Astrocyte of the cerebellum (primary cell): ENCODE measurements around the gene WDR72.

Experiments
- DNase-seq: peaks from one replicate; pipeline ENCODE4 v3.0.0-alpha.2; 2011; ENCODE audit warnings: low read depth
- H3K4me3 ChIP-seq: 2 replicates; pipeline ENCODE4 v1.5.1; 2011; ENCODE audit warnings: mild to moderate bottlenecking, low read depth, low read length, moderate library complexity
- in situ Hi-C: cut with HindIII; loops from 2 replicates; pipeline ENCODE4 v1.10.0; 2017; ENCODE audit warnings: low sequenced_read_pairs
- TF ChIP-seq, protein P1 (sequence below): IDR thresholded peaks from 2 replicates; pipeline ENCODE4 v1.5.1; 2012; ENCODE audit warnings: low read length, low read depth, moderate library complexity, mild to moderate bottlenecking; ENCODE audit errors: missing control alignments

WDR72 gene

DNA sequence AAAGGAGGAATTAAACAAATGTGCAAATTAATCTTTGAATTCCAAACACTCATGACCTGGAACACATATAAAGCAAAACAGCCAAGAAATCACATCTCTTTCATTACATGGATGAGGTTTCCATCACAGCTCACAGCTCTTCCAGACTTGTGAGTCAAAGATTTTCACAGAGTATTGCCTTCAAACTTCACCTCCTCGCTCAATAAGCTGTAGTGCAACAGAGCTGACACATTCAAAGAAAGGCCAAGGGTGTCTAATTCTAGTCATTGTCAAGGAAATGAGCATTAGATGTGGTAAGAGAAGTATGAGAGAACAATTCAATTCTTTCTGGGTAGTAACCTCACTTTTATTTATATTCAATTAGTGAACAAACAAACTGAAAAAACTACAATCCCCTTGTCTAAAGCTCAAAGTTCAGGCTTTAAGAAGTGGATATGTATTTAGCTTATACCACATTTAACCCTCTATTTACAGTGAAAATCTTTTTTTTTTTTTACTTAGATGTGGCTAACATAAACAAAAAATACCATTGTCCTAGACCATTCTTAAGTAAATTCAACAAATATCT lies 11.9 kb downstream of the WDR72 start:
- TF ChIP-seq, protein P1, sequence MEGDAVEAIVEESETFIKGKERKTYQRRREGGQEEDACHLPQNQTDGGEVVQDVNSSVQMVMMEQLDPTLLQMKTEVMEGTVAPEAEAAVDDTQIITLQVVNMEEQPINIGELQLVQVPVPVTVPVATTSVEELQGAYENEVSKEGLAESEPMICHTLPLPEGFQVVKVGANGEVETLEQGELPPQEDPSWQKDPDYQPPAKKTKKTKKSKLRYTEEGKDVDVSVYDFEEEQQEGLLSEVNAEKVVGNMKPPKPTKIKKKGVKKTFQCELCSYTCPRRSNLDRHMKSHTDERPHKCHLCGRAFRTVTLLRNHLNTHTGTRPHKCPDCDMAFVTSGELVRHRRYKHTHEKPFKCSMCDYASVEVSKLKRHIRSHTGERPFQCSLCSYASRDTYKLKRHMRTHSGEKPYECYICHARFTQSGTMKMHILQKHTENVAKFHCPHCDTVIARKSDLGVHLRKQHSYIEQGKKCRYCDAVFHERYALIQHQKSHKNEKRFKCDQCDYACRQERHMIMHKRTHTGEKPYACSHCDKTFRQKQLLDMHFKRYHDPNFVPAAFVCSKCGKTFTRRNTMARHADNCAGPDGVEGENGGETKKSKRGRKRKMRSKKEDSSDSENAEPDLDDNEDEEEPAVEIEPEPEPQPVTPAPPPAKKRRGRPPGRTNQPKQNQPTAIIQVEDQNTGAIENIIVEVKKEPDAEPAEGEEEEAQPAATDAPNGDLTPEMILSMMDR = no peak
- no peak for DNase-seq
- H3K4me3 ChIP-seq = no peak overlapping the region
- in situ Hi-C loops = no loop called here

DNA sequence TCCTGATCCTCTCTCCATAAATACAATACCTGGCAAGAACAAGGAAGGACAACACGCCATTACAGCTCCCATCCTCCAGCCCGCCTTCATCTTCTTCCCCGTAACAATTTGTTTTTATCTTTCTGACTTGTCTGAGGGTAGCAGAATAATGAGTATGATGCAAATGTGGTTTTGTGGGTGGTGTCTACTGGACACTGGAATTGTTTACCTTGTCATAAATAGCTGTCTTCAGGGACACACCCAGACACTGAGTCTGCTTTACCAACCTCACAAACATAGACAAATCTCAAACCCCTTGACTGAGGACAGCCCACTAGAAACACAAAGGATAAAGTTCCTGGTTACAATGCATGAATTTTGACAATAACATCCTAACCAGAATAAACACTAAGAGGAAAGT lies 13.4 kb downstream of the WDR72 start:
- in situ Hi-C loops = no loop called here
- no peak overlapping the region for H3K4me3 ChIP-seq
- TF ChIP-seq, protein P1 = no peak
- DNase-seq = no peak

DNA sequence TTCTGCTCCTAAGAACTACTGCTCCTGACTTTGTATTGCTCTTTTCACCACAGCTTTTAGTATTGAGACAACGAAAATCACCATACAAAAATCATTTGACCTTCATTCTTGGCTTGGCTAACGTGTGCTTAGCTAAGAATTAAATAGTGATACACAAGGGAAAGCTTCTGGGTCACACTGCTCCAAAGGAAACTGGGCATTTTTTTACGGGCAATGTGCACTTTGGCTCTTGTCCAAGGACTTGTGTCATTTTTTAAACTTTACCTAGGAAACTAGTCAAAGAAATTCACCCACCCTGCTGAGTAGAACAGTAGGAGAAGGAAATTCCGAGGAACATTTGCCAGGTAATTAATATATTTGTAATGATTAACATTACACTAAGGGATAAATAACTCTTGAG lies 19.8 kb downstream of the WDR72 start:
- TF ChIP-seq, protein P1 = no peak
- H3K4me3 ChIP-seq = no peak overlapping the region
- in situ Hi-C loops = no loop called here
- DNase-seq = no peak

DNA sequence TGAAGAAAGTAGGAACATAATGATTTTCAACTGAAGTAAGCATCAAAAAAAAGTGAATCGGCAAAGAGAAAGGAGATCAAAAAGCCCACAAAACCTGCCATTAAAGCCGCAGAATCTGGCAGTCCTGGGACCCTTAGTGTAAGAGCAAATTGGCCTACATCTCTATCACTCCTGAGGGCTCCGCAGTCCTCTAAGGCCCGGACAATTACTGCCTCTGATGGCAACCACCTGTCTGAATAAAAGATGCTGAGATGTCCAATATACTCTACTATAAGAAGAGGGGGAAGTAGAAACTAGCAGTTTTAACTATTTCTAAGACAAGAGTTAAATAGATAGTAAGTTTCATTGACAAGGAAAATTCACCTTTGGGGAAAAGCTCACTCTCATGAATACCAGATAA lies 20.3 kb downstream of the WDR72 start:
- H3K4me3 ChIP-seq = no peak overlapping the region
- in situ Hi-C loops = no loop called here
- DNase-seq = no peak
- TF ChIP-seq, protein P1 = no peak

DNA sequence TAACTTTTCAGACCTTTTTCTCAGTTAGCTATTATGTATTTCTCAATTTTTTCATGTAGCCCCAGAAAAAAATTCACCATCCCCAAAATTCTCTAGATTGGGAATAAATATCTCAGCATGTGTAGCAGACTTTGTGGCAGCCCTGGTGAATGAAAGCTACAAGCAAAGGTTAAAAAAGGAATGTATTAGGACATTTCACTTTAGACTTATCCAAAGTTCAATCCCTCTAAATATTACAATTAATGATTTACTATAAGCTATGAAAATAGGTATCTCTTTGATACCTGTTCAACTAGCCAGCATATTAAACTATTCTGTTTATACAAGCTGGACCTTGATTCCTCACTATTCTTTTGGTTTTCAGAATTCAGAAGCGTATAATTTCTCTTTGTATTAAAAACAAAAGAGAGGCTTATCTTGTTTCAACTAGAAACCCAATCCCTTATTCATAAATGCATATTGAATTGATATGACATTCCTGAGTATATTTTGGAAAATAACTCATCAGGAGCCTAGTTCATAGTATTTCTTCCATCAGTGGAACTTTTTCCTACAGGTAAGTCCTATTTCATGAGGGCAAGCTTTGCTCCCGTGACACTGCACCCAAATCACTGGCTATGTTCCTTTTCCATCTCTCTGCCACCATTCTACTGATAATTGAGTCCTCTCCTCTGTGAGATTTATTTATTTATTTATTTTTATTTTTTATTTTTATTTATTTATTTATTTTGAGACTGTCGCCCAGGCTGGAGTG lies 38.0 kb downstream of the WDR72 start:
- in situ Hi-C loops = loop anchor here (25.0 kb wide), 1 partner anchor 934 kb away; the partner anchor contains the start of gene ONECUT1
- no peak overlapping the region for H3K4me3 ChIP-seq
- TF ChIP-seq, protein P1 = no peak
- no peak for DNase-seq

DNA sequence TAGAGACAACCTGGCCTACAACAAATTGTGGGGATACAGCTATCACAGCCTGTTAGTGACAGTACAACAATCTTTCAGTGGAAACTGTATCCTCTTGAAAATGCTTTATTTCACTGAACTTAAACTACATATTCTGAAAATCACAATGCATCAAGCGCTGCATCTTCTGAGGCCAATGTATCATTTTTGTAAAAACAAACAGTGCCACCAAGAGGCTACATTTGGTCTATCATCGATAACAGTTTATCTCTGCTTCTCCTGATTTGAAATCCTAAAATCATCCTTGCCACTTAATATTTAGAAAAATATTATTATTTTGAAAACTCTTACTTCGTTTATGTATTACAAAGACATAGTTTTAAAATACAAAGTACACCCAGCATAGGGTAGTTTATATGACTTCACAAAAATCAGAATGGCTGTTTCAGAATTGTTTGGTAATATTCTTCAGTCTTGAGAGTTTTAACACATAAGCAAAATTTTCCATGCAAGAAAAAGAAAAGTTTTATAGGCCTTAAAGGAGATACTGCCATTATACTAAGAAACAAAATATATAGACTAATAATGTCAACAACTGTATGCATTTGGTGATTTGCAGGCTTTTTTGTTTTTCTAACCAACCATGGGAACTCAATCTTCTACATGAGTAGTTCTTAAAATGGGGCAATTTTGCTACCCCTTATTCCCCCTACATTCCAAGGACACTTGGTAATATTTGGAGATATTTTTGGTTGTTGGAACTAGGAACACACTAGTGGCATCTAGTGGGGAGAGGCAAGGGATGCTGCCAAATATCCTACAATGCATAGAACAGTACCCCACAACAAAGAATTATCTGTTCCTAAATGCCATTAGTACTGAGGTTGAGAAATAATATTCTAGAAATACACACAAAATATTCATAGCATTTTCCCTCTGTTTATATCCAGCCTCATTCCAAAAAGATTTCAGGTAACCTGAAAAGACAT lies 42.3 kb downstream of the WDR72 start:
- DNase-seq = peak; percentile 2
- TF ChIP-seq, protein P1 = peak; percentile 35
- no peak overlapping the region for H3K4me3 ChIP-seq
- in situ Hi-C loops = loop anchor here (25.0 kb wide), 1 partner anchor 930 kb away; the partner anchor contains the start of gene ONECUT1
